ENCODE data around the gene ELN.

DNA sequence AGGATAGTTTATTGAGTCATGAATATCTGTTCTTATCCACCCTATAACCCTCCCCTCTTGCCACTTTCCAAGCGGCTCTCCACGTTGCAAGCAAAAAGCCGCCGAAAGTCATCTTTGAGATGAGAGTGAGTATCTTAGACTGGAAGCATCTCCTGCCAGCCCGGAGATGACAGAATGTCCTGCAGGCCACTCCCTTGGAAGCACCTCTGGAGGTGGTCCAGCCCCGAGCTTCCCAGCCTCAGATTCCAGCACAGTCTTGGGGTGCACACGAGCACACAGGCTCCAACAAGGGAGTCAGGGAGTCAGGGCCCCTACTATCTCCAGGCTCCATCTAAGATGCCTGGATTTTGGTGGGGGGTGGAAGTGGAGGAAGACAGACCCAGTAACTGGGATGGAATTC, 5.5 kb upstream of the ELN start:
- TF ChIP-seq, protein P1, sequence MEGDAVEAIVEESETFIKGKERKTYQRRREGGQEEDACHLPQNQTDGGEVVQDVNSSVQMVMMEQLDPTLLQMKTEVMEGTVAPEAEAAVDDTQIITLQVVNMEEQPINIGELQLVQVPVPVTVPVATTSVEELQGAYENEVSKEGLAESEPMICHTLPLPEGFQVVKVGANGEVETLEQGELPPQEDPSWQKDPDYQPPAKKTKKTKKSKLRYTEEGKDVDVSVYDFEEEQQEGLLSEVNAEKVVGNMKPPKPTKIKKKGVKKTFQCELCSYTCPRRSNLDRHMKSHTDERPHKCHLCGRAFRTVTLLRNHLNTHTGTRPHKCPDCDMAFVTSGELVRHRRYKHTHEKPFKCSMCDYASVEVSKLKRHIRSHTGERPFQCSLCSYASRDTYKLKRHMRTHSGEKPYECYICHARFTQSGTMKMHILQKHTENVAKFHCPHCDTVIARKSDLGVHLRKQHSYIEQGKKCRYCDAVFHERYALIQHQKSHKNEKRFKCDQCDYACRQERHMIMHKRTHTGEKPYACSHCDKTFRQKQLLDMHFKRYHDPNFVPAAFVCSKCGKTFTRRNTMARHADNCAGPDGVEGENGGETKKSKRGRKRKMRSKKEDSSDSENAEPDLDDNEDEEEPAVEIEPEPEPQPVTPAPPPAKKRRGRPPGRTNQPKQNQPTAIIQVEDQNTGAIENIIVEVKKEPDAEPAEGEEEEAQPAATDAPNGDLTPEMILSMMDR (IDR thresholded peaks at IDR 0.05; ENCODE audit: low read depth, low read length), result no peak
- TF ChIP-seq POLR2A (IDR thresholded peaks at IDR 0.05; ENCODE audit: extremely low read depth, insufficient read length) (no peak), MYC (IDR thresholded peaks at IDR 0.05; ENCODE audit: low read depth, low read length) (no peak)
- TF ChIP-seq, protein P2, sequence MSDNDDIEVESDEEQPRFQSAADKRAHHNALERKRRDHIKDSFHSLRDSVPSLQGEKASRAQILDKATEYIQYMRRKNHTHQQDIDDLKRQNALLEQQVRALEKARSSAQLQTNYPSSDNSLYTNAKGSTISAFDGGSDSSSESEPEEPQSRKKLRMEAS (IDR thresholded peaks at IDR 0.05; ENCODE audit: low read depth, low read length), result no peak
